Peyer's patch (tissue), 4 donors: Measurements from ENCODE around the gene ZSCAN2.

Experiments used
- CTCF ChIP-seq, 6 experiments: fragments of 450-650 bp in 4 of 6; fragments of 200-600 bp in 2 of 6; sonication (generic) in 1 of 6; IDR thresholded peaks; one replicate each; pipeline ENCODE4 v1.5.1; 2017 to 2019; ENCODE audit warnings: antibody characterized with exemption in 6 of 6, mild to moderate bottlenecking in 3 of 6, moderate library complexity in 1 of 6
- POLR2A ChIP-seq, 2 donors: fragments of 450-650 bp; IDR thresholded peaks; one replicate each; pipeline ENCODE4 v1.5.1; 2017; ENCODE audit warnings: antibody characterized with exemption in 2 of 2, mild to moderate bottlenecking in 2 of 2, moderate library complexity in 2 of 2

GRCh38 chr15:84590406-84590805, 10.4 kb upstream of the ZSCAN2 start:
- TF ChIP-seq CTCF (IDR thresholded peaks at IDR 0.05), result no peak
- no peak for TF ChIP-seq POLR2A (IDR thresholded peaks at IDR 0.05)
